NOMO-1 treated with dmso at 0.1 percent for 144 hours (cell line): ENCODE measurements around the gene DEGS1.

Experiments
- DNase-seq: peaks from one replicate; lab custom pipeline; 2025; ENCODE audit not compliant: unreplicated experiment; lab: John Stamatoyannopoulos, UW

Gene DEGS1

DNA sequence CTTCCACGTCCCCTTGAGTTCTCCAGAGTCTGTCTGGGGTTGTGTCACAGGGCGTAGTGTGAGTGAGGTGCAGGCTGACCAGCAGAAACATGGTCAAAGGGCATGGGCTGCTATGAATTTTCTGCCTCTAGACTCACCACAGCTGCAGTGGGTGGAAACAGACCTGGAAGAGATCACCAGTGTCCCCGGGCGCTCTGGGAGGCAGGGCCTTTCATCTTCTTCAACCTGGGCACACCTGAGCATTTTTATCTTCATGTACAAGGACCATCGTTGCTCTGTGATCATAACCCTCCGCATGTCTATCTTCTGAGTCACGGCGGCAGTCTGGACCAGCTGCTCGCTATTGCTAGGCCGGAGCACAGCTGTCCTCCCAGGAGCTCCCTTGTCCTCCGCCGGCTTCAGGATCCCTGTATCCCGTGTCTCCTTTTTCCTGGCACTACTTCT is 29.6 kb downstream of the DEGS1 start:
- no peak for DNase-seq

DNA sequence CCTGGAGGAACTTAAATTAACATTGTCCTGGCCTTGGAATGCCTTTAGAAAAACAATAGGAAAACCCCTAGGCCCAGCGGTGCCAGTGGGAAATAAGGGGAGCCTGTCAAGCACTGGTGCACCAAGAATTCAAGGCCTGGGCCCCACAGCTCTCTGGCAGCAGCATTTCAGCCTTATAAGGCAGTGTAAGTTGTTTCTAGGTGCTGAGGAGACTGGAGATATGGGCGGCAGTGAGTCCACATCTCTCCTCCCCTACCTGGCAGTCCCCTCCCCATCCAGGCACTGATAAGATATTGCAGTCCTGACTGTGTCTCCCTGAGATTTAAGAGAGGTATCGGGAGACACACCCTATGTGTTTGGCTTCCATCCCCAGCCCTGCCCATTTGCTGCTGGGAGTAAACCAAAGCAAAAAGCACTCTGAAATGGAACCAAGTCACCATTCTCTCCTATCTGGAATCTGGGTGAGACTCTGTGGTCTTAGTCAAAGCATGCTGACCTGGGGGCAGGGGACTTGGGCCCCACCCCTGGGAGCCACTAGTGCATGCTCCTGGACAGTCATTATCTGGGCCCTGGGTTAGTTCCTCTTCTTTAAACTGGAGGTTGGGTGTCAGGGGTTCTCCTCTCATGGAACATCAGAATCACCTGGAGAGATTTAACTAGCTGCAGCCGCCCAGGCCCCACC is 30.5 kb downstream of the DEGS1 start:
- DNase-seq = no peak

DNA sequence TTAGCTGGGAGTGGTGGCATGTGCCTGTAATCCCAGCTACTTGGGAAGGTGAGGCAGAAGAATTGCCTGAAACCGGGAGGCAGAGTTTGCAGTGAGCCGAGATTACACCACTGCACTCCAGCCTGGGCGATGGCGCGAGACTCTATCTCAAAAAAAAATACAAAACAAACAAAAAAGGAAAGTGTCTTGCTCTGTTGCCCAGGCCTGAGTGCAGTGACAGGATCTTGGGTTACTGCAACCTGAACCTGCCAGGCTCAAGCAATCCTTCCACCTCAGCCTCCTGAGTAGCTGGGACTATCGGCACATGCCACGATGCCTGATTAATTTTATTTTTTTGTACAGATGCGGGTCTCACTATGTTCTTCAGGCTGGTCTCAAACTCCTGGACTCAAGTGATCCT is 33.3 kb downstream of the DEGS1 start:
- no peak for DNase-seq

DNA sequence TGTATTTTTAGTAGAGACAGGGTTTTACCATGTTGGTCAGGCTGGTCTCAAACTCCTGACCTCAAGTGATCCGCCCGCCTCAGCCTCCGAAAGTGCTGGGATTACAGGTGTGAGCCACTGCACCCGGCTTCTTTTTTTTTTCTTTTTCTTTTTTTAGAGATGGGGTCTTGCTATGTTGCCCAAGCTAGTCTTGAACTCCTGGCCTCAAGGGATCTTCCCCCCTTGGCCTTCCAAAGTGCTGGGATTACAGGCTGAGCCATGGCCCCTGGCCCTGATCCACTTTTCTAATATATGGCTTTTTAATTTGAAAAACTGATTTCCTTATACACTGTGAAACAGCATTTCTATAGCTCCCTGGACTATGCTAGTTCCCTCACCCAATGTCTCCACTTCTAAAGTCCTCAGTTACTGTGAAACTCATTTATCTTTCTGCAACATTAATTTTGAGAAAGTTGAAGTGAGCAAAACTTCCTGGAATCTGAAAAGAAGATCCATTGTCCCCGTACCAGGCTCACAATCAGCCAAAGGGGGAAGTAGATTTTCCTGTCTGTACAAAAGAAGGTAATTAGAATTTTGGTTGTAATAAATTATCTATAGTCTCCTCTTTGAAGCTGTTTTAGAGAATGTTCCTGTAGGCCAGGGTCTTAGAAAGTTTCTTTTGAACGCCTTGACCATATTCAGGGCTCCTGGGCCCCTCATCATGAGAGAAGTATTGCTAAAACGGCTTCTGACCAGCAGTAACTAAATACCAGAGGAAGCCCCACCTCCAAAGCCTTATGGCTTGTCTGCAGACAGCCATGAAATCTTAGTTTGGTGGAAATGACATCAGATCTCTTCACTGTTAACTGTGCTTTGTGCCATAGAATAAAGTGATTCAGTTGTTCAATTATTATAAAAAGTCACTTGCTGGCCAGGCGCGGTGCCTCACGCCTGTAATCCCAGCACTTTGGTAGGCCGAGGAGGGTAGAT is 34.9 kb downstream of the DEGS1 start:
- DNase-seq = peak; percentile 10

DNA sequence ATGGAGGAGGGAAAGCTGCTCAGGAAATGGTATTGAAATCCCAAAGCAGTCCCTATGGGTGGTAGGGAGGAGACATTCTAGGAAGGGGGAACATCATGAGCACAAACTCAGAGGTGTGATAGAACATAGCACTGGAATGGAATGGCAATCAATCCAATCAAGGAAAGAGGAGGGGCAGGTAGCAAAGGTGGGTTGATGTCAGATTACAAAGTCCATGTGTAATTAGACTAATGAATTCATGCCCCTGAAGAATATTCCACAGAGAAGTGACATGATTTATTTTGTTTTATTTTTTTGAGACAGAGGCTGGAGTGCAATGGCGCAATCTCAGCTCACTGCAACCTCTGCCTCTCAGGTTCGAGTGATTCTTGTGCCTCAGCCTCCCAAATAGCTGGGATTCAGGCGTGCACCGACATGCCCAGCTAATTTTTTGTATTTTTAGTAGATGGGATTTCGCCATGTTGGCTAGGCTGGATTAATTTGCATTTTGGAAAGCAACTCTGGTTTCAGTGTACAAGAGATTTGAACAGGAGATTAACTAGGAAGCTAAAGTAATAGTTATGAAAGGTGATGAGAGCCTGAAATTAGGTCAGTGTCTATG is 36.1 kb downstream of the DEGS1 start:
- DNase-seq = no peak

DNA sequence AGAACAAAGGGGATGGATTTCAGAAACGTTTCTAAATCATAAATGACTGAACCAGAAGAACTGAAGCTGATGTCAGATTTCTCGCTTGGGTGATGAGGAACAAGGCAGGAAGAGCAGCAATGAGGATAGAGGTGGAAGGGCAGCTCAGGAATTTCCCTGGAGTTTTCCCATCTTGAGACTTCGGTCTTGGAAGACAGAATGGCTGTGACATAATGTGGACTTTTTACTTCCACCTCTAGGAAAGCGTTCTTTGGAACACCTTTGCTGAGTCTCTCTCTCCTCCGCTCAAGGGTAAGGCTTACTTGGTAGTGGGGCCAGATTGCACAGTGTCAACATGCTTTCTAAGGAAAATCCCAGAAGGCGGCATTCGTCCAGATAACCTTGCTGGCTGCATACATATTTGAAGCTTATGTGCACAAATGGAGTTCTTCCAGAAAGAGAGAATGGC is 36.6 kb downstream of the DEGS1 start:
- DNase-seq = no peak

DNA sequence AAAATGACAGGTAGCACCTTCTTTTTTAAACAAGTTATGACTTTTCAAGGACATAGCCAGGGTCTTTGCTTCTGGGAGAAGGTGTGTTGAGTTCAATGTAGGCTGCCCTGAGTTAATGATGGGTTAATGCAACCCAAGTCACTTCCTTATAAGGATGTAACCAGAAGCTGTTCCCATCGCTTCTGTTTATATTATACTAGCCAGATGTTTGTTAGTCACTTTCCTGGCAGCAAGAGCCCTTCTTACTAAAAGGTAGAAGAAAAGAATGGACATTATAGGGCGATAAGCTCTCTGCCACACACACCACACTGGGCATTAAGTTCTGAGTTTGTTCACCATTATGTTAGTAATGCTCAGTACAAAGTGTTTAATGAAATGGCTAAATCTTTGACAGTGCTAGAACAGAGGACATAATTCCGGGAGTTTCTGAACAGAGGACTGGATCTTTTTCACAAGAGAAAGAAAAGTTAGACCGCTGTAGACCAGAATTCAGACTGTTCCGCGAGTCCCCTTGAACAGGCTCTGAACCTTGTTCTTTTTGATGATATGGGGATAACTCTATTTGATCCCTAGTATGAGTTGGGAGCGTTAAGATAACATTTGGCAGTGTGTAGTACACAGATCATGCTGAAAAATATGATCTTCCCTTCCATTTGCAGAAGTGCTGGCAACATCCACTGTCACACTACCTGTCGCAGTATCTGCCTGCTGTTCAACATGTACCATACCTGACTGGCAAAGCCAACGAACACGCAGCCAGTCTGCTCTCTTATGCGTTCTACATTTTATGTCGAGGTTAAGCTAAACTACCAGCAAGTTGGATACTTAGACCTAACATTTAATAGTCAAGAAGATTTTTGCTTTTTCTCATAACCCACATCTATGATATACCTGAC is 41.0 kb downstream of the DEGS1 start:
- no peak for DNase-seq

DNA sequence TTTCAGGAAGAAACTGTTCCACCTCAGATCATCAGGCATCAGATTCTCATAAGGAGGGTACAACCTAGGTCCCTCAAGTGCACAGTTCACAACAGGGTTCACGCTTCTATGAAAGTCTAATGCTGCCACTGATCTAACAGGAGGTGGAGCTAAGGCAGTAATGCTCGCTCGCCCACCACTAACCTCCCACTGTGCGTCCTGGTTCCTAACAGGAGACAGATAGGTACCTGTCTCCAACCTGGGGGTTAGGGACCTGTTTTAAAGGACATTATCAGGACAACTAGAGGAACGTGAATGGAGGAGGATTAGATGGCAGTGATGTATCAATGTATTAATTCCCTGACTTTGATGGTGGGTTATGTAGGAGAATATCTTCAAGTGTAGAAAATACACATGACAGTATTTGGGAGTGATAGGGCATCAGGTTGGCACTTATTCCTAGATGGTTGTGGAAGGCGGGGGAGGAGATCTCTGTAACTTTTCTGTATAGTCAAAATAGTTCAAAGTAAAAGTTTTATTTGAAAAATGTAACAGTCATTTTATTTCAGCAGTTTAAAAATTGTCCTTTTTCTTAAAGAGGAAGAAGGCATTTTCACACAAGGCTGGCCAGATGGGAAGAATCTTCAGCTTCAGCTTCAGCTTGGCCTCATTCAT is 43.9 kb downstream of the DEGS1 start:
- DNase-seq = no peak

DNA sequence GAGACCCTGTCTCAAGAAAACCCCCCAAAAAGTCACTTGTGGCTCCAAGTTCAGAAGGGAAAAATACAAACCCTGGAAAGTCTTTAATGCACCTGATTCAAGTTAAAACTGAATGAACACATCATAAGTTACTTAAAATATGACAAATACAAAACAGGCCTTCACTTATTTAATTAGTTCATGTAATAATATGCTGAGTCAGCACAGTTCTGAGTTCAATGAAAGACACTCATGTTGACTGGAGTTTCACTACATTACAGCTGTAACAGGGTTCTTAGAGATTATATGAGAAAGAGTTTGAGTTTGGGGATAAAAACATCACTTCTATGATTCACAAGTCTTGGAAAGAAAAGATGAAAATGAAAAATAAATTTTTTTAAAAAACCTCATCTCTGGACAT is 51.0 kb downstream of the DEGS1 start:
- DNase-seq = no peak

DNA sequence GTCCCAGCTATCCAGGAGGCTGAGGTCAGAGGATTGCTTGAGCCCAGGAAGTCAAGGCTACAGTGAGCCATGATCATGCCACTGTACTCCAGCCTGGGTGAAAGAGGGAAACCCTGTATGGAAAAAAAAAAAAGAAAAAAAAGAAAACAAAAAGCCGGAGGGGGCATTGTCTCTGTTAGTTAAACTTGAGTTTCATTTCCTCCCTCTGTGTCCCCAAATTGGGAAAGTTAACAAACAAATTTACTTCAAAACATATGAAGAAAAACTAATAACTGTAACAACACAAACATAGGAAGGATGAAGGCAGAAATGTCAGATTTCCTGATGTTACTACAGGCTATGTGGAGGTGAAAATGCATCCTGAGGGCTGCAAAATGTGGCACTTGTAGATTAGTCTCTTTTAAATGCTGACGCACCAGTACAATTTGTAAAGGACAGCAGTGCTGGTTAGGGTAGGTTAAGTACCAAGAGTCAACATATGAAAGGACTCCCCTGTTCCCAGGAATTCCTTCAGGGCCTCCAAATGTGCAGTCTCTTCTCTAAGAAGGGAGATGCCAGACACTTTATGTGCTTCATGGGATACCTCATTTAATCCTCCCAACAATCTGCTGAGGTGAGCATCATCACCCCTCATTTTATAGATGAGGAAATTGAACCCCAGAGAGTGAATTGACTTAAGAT is 52.9 kb downstream of the DEGS1 start:
- DNase-seq = no peak

DNA sequence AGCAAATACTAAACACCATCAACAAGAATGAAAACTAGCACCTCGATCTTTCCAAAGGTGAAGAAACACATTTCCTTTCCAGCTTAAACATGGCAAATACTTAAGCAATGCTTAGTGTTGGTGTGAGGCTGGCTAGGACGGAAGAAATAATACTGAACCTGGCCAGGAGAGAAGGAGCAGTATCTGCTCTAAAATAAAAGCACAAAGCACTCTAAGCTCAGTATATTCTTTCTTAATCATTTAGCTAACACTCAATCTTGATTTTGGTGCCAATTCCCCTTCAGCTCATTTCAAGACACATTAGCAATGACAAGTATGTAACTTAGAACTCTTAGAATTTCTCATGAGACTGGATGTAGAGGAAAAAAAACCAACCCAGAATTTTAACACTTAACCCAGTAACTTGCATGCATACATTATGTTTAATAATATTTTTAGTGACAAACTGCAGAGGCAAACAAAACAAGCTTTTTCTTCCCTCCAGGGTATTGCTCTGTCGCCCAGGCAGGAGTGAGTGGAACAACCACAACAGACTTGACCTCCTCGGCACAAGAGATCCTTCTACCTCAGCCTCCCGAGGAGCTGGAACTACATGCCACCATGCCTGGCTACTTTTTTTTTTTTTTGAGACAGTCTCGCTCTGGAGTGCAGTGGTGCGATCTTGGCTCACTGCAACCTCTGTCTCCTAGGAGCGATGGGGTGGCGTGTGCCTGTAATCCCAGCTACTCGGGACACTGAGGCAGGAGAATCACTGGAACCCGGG is 54.3 kb downstream of the DEGS1 start:
- no peak for DNase-seq

DNA sequence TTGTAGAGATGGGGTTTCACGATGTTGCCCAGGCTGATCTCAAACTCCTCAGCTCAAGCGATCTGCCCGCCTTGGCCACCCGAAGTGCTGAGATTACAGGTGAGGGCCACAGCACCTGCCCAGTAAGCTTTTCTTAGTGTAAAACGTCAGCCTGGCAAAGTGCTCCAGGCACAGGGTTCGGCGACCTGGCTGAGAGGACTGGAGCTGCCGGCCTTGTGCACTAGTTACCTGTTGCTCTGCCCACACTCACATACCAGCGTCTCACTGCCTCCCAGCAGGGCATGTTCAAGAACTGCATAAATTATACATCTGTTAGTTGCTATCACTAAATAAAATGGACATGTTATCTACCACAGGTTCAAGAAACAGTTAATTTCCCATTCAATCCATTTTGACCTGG is 55.2 kb downstream of the DEGS1 start:
- DNase-seq = no peak

DNA sequence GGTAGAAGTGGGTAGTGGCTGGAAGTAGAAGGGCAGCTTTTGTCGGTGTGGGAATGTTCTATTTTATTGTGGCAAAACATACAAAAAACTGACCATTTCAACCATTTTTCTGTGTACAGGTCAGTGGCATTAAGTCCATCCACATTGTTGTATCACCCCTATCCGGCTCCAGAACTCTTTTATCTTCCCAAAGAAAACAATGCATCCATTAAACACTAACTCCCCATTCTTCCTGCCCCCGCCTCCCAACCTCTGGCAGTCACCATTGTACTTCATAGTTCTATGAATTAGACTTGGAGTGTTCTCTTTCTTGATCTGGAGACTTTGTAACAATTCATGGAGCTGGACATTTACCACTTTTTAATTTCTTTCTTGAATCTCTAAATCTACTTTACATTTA is 55.7 kb downstream of the DEGS1 start:
- DNase-seq = no peak
